Cardiac fibroblast (primary cell): ENCODE data around the gene NXNL1.
"Not testable (repeated sequence)": the region's sequence is repeated elsewhere in the genome, so short reads cannot be mapped to it uniquely, and the experiment has no call there.

Experiments
- DNase-seq, 2 donors: peaks; one replicate each; pipeline versions ENCODE4 v3.0.0 to v3.0.0-alpha.2; 2010; ENCODE audit warnings: low read depth in 2 of 2
- H3K4me3 ChIP-seq, 2 donors: replicated peaks in 1 of 2; 1 replicate in 1 of 2; 2 replicates in 1 of 2; pipeline ENCODE4 v1.5.1; 2011; ENCODE audit warnings: low read depth in 2 of 2, low read length in 2 of 2, mild to moderate bottlenecking in 2 of 2, moderate library complexity in 1 of 2
- TF ChIP-seq, protein P1 (sequence below): IDR thresholded peaks from one replicate; pipeline ENCODE4 v1.5.1; 2011; ENCODE audit warnings: low read depth, mild to moderate bottlenecking, low read length, inconsistent platforms

NXNL1 gene

DNA sequence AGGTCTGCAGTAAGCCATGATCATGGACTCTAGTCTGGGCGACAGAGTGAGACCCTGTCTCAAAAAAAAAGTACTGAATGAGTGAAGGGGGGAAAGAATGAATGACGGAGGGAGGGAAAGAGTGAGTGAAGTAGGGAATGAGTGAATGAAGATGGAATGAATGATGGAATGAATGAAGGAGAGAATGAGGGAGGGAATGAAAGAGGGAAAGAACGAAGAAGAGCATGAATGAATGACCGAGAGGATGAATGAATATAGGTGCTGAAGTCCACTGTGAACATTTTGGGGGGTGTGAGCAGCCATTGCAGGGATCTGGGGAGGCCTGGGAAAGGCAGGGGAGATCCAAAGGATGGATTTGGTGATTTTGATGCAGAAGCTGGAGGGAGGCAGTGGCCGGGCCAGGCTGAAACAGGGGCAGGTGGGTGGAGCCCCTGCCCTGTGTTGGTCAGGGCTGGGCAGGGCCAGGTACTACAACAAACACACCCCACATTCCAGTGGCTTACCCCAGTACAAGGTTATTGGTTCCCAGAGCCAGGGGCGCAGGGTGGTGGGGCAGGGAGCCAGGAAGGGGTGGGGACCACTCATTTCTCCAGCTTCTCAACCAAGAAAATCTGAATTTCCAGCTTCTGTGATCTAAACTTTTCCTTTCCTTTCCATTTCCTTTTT, 23.9 kb upstream of the NXNL1 start:
- H3K4me3 ChIP-seq, result no peak overlapping the region
- TF ChIP-seq, protein P1, sequence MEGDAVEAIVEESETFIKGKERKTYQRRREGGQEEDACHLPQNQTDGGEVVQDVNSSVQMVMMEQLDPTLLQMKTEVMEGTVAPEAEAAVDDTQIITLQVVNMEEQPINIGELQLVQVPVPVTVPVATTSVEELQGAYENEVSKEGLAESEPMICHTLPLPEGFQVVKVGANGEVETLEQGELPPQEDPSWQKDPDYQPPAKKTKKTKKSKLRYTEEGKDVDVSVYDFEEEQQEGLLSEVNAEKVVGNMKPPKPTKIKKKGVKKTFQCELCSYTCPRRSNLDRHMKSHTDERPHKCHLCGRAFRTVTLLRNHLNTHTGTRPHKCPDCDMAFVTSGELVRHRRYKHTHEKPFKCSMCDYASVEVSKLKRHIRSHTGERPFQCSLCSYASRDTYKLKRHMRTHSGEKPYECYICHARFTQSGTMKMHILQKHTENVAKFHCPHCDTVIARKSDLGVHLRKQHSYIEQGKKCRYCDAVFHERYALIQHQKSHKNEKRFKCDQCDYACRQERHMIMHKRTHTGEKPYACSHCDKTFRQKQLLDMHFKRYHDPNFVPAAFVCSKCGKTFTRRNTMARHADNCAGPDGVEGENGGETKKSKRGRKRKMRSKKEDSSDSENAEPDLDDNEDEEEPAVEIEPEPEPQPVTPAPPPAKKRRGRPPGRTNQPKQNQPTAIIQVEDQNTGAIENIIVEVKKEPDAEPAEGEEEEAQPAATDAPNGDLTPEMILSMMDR, result no peak
- DNase-seq, result no peak

DNA sequence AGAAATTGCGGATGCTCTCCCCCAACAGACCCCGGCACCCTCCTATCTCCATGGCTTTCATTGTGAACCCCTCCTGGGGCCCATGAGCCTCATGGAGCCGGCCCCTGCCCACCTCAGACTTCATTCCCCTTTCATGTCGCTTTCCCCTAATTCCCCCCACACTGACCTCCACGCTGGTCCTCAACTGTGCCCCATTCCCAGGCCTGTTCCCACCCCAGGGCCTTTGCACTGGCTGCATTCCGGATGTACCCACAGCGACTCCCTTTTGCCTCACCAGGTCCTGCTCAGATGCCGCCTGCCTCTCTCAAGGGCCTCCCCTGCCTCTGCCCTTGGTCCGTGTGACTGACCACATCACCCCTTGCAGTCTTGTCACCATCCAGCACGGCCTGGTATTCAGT, 22.9 kb upstream of the NXNL1 start:
- no peak overlapping the region for H3K4me3 ChIP-seq
- no peak for DNase-seq
- TF ChIP-seq, protein P1, result no peak

- no peak for DNase-seq
- H3K4me3 ChIP-seq, result no peak overlapping the region
- TF ChIP-seq, protein P1, result no peak
These were observed 22.3 kb upstream of the NXNL1 start for GRCh38 chr19:17482877-17483604.

DNA sequence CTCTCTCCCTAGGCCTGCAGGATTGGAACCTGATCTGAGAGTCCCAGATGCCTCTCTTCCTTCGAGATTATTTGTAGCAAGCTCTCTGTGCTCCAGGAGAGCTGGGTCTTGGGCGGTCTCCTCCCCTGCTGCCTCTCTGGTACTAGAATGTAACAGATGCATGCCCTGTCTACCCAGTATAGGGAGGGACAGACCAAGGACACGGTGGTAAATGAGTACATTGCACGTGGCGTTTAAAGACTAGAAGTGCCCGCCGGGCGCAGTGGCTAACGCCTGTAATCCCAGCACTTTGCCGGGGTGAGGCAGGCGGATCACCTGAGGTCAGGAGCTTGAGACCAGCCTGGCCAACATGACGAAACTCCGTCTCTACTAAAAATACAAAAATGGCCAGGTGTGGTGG, 21.3 kb upstream of the NXNL1 start:
- no peak overlapping the region for H3K4me3 ChIP-seq
- TF ChIP-seq, protein P1, result no peak
- no peak for DNase-seq

- TF ChIP-seq, protein P1, result no peak
- H3K4me3 ChIP-seq, result no peak overlapping the region
- DNase-seq, result peak; percentile 56 to 86
These were observed 18.6 kb upstream of the NXNL1 start for GRCh38 chr19:17479325-17479791.

DNA sequence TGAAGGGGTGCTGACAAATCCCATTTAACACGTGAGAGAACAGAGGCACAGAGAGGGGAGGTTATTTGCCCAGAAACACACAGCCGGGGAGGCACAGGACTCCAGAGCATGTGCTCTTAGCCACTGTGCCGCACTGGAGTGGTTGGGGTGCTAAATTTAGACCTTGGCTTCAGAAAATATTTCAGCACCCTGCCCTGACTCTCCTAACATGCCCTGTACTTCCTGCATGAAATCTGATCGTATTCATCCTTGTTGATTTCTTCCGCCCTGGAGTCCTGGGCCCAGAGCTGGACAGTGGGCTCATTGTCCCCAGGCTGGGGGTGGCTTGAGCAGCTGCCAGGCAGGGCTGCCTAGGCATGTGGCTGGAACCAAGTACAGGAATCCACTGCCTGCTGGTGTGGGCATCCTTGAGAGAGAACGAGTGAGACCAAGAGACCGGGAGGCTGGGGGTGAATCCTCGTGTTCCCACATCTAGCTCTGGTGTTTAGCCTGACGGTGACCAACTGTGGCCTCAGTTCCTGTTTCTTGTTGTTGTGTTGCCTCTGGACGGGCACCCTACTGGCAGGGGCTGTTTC, 14.9 kb upstream of the NXNL1 start:
- TF ChIP-seq, protein P1, result no peak
- H3K4me3 ChIP-seq, result no peak overlapping the region
- peak; percentile 50 to 76 for DNase-seq

- not testable (repeated sequence) for DNase-seq, H3K4me3 ChIP-seq
These were observed 14.3 kb upstream of the NXNL1 start for GRCh38 chr19:17475011-17475540.
